Measurements from ENCODE around the gene LRRC15.

Gene LRRC15

DNA sequence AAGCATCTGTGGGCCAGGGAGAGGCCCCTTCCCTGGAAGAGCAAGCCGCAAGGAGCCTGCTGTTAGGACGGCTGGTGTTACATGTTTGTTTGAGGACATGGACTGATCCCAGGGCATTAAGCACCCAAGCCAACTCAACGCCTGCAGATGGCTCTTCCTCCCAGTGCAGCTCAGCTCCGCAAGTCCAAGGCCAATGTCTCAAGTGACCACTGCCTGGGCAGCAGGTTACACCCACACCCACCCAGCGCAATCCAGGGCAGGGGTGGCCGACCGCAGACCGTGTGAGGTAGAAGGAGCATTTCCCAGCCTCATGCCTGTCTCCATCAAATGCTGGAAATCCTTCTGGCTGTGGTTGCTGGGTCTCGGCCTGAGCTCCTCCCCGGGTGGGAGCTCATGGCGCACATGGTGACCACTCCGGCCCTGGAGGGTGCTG is 15.0 kb upstream of the LRRC15 start:
- DNase-seq = no peak

DNA sequence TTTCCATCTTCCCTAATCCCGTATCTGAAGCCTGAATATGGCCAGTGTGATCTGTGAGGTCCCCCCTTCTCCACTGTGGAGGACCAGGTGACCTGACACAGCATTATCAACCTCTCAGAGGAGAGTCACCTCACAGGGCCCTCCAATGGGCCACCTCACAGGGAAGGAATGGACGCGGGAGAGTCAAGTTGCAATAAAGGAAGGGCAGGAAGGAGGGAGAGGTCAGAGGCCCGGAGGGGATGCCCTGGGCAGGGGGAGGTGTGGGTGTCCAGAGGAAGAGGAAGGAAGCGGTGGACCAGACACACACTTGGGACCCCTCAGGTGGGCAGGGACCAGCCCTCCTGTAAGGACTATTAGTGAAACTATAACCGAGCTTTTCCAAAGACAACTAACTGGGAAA is 14.6 kb upstream of the LRRC15 start:
- DNase-seq = no peak

DNA sequence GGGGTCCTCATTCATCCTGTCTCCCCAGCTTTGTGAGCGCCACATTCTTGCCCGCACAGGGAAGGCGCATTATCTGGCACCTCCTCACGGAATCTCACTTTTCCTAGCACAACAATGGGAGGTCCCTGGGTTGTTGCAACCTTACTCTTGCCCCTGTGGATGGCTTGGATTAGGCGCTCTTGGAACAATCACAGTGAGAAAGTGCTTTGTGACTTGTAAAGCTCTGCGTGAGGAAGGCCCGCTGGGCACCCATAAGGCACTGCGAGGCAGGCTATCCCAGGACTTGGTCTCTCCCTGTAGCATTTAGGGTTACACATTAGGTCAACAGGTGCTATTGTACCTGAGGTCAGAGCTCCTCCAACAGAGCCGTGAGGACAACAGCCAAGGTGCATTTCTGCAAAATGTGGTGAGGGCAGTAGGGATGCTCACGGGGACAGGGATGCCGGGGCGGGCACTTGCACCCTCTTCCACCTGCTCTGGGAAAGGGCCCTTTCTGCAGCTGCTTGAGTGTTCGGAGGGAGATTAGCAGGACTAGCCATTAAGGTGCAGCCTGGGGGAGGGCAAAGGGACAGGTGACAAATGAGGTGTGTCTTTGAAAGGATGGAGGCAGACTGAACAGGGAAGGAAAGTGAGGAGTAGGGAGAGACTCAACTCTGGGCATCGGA is 13.9 kb upstream of the LRRC15 start:
- no peak for DNase-seq

DNA sequence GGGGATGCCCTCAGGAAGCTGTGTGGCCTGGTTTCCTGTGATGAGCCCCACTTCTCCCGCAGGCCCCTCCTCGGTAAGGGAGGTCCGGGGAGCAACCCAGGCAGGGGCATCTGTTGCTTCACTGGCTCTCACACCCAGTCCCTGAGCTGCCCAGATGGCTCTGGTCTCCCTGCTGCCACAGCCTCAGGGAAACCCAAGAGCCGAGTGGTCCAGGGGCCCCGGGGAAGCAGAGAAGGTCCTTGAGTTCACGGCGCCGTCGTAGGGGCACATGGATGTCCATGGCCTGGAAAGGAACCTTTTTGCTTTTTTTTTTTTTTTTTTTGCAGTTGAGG is 13.3 kb upstream of the LRRC15 start:
- DNase-seq = no peak

DNA sequence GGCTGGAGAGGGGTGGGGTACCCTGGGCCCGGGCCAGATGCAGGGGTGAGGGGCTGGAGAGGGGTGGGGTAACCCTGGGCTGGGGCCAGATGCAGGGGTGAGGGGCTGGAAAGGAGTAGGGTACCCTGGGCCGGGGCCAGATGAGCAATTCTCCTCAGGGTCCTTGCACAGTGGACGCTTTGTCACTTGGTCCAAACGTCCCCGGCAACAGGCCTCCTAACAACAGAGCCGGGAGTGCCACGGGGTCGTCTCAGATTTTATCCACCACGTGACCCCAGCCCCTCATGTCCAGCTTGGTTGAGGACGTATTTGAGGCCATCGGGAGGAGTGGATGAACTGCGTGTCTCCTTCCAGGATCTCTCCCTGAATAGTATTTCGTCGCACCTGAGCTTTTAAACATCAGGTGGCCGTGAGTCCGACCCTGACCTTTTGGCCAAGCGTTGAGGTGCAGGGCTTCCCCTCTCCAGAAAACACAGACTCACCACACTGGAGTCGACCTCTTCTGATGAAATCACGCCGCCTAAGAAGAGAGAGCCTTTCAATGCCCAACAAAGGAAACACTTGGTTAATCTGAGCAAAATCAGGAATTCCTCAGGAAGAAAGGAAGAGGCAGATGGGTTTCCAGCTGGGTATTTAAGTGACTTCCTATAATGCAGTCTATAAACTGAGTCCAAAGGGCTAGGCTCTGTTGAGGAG is 12.8 kb upstream of the LRRC15 start:
- DNase-seq = no peak

DNA sequence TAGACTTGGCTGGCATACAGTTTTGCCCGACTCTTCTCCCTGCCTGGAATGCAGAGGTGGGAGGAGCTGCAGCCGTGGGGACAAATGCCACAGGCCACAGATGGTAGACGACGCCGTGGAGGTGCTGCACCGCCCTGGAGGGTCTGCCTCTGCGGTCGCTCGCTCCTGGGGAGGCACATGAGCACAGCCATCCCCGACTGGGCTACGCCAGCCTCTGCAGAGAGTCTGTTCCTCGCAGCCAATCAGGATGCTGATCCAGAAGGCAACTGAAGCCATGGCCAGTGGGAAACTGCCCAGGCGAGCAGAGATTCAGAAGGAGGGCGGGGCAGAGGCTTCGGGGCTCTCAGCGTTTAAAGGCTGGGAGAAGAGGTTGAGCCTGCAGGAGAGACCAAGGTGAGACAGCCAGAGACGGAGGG is 11.9 kb upstream of the LRRC15 start:
- DNase-seq = no peak

DNA sequence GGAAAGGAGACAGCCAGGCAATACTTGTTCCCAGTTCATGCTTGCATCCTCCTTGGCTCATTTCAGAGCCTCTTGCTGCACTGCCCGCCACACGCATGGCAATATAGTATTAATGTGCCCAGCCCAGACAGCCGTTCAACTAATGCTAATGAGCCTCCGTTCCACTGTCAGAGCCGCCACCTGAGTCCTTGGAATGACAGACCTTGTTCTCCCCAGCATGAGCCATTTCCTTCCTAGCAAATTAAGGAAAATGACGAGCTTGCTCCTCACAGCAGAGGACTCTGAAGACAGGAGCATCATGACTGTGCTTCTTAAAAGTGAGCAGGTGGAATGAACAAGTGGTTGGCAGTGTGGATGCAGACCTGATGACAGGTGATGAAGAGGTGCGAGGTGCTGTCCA is 10.8 kb upstream of the LRRC15 start:
- DNase-seq = no peak

DNA sequence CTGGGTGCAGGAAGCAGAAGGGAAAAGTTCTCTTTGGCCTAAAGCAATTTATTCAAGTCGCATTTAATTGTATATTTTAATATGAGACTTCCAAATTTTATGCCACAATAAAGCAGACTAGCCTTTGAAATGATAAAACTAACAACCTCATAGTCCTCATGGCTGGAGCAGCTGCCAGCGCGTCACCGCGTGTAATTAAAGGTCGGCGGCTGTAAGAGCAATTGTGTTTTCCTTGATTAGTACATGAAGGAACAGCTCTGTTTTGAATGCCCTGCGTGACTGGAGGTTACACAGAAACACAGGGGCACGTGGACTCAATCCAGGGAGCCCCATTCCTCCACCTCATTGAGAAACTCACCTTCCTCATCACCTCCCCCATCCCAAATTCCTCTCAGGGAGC is 10.1 kb upstream of the LRRC15 start:
- no peak for DNase-seq

DNA sequence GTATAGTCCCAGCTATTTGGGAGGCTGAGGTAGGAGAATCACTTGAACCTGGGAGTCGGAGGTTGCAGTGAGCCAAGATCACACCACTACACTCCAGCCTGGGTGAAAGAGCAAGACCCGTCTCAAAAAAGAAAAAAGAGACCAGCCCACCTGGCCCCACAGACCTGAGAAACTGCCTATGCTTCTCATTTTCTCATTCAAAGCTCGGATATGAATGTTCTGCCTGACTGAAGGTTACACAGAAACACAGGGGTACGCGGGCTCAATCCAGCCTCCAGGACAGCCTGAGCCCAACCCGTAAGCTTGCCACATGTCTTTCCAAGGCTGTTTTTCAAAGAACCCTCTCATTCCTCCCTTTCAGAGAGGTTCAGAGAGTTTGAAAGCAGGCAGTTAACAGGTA is 9.7 kb upstream of the LRRC15 start:
- no peak for DNase-seq

DNA sequence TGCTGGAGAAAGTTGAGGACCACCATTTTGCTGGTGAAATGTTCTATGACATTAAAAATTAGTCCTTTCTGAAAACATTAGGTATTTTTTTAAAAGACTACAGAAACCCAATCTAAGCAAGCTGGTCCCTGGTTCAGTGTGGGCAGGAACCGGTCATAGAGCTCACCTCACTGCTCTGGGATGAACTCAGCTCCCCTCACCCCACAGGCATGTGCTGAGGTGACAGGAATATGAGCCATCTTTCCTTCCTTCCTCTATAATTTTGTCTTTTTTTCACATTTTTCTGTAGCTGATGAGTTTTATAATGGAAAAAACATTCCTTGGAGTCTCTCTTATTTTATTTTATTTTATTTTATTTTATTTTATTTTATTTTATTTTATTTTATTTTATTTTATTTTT is 8.2 kb upstream of the LRRC15 start:
- DNase-seq = no peak

DNA sequence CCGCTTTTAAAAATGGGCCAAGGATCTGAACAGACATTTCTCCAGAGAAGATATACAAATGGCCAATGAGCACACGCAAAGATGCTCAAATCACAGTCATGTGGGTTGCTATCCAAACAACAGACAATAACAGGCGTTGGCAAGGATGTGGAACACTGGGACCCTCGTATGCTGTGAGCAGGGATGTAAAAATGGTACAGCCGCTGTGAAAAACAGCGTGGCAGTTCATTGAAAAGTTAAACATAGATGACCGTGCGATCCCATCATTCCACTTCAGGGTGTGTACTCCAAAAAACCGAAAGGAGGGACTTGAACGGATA is 6.7 kb upstream of the LRRC15 start:
- no peak for DNase-seq

DNA sequence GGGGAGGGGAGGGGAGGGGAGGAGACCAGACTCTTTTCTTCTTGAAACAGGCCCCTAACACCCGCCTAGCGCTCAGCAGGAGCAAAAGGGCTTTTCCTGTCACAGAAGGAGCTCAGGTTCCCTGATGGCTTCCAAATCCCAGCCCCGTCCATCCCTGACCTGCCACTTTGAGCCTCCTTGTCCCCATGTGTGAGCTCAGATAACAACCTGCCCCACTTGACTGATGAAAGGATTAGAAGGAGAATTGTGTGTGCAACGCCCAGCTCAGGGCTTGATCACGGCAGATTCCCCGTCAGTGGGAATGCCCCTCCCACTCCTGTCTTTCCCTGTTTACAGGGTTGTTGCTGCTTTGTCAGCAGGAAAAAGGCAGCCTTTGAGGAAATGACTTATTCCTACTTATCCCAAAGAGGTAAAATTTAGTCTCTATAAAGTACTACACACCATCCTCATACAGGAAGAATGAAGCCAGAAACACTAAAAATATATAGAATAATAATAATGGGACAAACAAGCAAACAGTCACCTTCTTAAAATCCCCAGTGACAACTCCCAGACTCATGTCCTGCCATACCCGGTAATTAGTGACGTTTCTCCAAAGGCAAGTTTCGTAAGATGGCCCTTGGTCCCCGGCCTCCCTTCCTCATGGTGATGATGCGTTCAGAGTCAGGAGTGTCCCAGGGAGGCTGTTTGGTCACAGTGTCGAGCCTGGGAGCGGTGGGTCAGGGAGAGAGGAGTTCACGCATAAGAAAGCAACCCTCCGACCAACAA is 6.1 kb upstream of the LRRC15 start:
- no peak for DNase-seq

DNA sequence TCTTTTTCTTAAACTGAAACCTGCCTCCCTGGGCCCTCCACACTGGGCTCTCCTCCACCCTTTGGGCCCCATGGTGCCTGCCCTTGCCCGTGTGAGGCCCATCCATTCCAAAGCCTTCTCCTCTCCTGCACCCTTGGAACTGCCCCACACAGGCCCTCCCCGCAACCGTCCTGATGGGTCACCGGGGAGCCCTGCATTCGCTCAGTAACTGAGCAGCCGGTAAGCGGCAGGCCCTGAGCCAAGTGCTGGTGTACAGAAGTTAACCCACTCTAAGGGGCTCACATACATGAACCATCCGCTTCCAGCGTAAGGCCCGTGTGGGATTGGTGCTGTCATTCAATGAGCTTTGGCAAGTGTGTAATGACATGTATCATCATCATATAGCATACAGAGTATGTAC is 5.4 kb upstream of the LRRC15 start:
- DNase-seq = no peak

DNA sequence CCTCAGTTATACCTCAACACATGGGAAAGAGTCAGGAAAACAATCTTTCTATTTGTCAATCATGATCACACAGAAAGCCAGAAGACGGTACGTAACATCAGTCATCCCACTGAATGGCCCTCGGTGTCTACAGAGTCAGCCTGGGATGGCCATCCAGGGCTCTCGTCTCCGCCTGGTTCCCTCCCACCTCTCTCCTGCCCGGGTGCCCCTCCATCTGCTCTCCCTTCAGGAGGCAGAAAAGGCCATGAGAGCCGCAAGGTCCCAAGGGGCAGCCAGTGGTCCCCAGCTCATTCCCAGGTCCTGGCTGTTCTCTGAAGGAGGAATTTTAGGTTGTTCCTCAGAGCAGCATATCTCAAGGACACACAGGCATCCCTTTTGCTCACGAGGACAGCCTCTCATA is 4.4 kb upstream of the LRRC15 start:
- no peak for DNase-seq

DNA sequence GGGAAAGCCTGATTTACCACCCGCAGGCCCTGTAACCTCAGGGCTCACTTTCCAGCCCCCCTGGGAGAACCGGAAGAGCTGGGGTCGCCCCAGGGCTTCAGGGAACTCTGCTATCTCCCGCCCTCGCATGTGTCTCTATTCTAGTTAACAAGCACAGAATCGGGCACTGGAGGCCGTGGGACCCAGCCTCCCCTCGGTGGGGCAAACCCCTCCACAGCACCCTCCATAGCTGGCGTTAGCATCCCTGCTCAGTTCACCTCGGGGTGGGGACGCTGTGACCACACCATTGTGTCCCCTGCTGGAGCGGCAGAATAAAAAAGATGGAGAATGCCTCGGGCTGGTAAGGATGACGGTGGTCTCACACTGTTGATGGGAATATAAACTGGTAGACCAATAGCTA is 3.5 kb upstream of the LRRC15 start:
- DNase-seq = no peak

DNA sequence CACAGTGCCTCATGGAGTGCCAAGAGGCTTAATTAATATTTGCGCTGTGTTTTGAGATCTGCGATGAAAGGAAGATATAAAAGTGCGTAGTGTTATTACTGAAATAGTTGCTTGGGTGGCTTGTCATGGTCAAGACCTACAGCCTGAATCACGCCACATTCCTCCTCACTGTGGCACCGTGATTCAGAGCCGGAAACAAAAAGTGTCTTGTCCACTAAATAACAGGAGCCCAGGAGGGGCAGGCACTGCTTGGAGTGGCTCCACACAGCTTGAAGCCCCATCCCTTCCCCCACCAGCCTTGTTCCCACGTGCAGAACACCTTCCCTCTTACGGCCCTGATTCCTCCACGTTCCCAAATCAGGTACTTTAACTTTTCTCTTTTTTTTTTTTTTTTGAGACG is 1.2 kb upstream of the LRRC15 start:
- DNase-seq = no peak

DNA sequence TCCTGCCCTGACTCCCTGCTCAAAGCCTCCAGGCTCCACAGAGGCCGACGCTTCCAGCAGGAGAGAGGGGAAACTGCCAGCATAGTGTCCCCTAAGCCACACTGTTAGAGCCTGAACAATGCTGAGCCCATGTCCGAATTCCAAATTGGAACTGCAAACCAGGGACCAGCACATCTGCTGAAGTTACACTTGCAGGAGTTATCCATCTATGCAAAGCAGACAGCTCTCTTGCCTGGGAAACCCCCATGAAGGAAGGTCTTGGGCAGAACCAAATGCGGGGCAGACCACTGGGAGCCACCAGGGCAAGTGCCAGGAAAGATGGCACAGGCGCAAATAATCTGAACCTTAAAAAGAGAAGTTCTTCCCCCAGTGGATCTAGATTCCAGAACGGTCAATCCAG is 625 bp downstream of the LRRC15 start:
- no peak for DNase-seq

DNA sequence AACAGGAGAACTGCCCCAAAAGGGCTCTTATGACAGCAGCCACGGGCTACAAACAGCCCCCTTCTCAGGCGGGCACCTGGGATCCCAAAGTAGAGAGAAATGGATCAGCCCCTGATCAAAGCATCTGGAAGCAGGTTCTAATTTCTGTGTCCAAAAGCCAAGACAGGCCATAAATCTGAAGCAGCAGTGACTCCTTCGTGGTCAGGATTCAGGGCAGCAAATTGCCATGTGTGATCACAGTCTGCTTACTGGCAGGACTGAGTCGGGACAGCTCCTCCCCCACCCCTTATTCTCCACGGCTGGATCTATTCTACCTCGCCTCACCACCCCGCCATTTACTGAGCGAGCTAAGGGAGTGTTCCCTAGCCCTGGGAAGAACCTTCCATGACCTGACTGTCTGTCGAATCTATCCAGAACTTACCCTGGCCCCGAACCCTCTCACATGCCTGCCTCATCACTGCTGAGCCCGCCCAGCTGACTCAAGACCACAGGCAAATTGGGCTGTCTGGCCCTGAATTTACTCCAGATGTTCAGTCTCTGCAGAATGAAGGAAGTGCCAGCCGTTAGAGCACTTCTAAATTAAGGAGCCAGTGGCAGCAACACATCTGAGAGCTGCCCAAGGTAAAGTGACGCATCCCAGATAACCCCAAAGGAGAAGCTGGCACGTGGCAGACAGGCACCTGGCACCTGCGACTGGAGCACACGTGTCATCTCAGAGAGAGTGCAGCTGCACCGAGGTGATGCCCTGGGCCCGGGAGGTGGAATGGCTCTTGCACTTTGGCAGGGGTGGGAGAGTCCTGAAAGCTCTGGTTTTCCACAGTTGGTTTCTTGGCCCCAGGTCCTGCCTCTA is 1.3 kb downstream of the LRRC15 start:
- DNase-seq = no peak

DNA sequence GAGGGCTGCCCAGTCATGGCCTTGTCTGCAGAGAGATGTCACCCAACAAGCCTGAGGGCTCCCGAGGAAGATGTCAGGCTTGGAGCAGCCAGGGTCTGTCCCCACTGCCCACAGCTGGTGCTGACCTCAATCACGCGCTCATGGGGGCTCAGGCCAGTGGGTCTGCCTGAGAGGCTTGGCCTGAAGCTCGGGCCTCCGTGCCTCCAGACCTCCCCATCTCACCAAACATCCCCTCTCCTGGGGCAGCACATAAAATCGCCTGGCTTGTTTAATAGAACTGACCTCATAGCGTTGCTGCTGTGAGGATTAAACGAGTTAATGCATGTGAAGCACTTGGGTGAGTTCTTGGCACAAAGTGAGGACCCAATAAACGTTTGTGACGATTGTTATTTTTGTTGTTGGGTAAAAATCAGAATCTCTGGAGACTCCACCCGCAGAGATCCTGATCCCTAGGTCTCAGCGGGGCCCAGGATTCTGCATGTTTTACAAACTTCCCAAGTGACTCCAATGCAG is 3.5 kb downstream of the LRRC15 start:
- DNase-seq = no peak

DNA sequence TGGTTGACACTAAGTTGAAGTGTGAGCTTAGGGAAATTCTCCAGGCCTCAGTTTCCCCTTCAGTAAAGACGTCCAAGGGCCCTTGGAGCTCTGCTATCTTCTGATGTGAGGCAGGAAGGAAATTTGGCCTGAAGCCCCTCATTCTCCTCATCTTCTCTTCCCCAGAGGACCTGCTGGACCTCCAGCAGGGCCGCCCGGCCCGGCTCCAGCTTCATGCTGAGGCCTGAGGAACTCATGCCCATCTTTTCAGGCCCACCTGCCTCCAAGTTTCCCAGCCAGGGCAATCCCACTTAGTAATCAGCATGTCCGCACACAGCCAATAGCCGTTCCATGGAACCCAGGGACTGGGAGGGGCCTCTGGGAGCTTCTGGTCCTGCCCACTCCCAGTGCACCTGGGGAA is 4.0 kb downstream of the LRRC15 start:
- no peak for DNase-seq

DNA sequence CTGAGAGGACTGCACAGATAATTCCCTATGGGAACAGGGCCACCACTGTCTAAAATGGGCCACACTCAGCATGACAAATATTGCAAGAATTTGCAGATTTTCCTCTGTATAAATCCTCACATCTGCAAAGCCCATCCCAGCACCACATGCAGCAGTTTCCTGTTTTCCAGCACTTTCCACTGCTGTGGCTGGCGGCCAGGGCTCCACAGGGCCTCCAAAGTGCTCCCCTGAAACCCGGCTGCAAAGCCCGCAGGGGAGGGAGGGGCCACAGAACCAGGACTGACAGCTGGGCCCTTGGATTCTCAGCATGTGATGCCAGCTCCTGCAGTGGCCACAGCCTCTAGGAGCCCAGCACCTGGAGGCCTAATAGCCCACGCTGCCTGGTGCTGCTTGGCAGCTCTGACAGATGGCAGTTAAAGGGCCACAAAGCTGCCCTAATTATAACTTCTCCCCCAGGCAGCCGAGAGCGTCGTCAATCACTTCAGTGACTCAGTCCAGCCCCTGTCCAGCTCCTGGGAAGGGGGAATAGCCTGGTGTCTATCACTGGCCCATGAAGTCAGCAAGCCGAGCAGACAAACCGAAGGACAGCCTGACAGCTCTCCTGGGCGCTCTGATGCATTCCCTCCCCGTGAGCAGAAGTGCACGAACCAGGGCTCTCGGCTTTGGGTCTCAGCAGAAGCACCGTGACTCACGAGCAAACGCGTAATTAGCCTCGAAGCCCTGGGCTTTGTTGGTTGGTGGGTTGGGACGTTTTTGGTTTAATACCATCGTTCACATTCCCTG is 4.7 kb downstream of the LRRC15 start:
- DNase-seq = peak; percentile 84

DNA sequence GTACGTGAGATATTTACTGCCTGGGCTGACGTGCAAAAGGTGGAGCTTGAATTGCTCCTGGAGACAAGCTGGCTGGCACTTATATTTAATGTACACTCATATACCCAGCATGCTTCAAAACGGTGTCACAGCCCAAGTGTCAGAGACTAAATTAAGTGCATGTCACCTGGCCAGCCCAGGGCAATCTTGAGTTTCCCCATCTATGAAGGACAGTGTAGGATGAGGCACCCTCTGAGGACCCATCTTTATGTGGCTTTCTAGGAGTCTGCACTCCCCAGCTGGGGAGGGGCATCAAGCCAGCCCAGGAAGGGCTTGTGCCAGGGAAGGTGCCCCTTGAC is 5.3 kb downstream of the LRRC15 start:
- no peak for DNase-seq

DNA sequence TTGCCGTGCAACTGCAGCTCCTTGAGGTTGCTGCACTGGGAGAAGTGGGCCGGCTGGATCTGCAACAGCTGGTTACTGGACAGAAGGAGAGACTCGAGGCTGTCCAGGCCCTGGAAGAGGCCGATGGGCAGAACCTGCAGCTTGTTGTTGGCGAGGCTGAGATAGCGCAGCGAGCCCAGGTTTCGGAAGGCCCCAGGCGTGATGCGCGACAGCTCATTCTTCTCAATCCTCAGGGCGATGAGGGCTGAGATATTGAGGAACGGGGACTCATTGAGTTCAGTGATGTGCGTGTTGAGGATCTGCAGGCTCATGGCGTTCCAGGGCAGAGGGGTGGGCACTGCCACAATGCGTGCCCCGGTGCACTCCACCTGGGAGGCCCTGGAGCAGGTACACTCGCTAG is 9.0 kb downstream of the LRRC15 start:
- no peak for DNase-seq

Measured in DMS 273 treated with DMSO at 0.1 percent for 48 hours (cell line).